Measurements from ENCODE around the gene MAP2. TPM values are rescaled to one million over a fixed set of nuclear protein-coding genes. Genes with fewer than 3 reads are reported as not detected.
A peak's percentile ranks its signal among the peaks of the same experiment; 100 is the strongest.

The MAP2 gene
- total and polyA plus RNA-seq, 2 donors (not counting 3 experiments of a cell fraction or from before 2014, with no cell fraction given) = 19.4 to 46.1 TPM

DNA sequence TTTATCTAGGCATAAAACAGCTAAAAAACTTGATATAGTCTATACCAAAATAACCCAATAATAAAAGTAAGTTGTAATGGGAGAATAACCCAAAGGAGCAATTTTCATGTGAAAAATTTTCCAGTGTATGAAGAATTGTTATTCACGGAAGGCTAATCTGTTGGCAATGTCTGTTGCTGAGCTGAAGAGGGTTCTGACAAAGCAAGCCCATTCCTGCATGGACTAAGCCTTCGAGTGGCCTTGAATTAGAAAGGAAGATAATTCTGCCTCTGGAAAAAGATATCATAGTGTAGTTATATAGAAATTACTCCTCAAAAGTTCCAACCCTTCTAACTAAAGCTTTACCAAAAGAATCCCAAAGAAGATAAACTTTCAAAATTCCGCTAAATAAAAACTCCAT is 101.5 kb downstream of the MAP2 start:
- BruUV-seq (replicated peaks) = TSS peak; percentile 76
- POLR2A ChIA-PET = no interaction called here
- Histone ChIP-seq H3K9ac (replicated peaks; ENCODE audit: extremely low read depth, insufficient read depth, low read length) (peak overlapping the region; percentile 96), H3K4me3 (replicated peaks in 1 of 3; ENCODE audit: insufficient read depth in 1 of 3, low read depth in 1 of 3, low read length in 3 of 3) (peak overlapping the region in 1 of 3 experiments; percentile 72), H3K4me2 (ENCODE audit: insufficient read depth, low read length) (peak overlapping the region; percentile 99), H4K20me1 (replicated peaks; ENCODE audit: control insufficient read depth, extremely low read depth, insufficient read depth, low read length) (no peaks in the 10 kb centered on the region), H3K9me1 (replicated peaks; ENCODE audit: control insufficient read depth, extremely low read depth, insufficient read depth, low read length) (no peaks in the 10 kb centered on the region), H3K27me3 (ENCODE audit: control insufficient read depth in 2 of 2, insufficient read depth in 2 of 2, low read length in 2 of 2) (no peaks in the 10 kb centered on the region), H3K27ac (ENCODE audit: insufficient read depth, low read depth, low read length) (peak overlapping the region; percentile 99), H3K4me1 (ENCODE audit: control insufficient read depth, extremely low read depth, insufficient read depth, low read length) (peaks cover 37% of the 10 kb centered on the region), H2AFZ (ENCODE audit: low read depth, low read length) (peak overlapping the region; percentile 17), H3K36me3 (ENCODE audit: control insufficient read depth in 2 of 2, extremely low read depth in 1 of 2, insufficient read depth in 2 of 2, low read length in 2 of 2) (no peaks in the 10 kb centered on the region), H3K79me2 (ENCODE audit: control insufficient read depth, insufficient read depth, low read length) (no peaks in the 10 kb centered on the region), H3K9me3 (replicated peaks; ENCODE audit: control insufficient read depth, insufficient read depth, low read length) (no peaks in the 10 kb centered on the region)
- no peak for TF ChIP-seq EZH2 (IDR thresholded peaks at IDR 0.05; ENCODE audit: borderline replicate concordance, low read depth, low read length, severe bottlenecking)
- TF ChIP-seq, protein P1, sequence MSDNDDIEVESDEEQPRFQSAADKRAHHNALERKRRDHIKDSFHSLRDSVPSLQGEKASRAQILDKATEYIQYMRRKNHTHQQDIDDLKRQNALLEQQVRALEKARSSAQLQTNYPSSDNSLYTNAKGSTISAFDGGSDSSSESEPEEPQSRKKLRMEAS (IDR thresholded peaks at IDR 0.05; ENCODE audit: insufficient read depth, insufficient read length) = no peak
- no peak for TF ChIP-seq GATA2 (IDR thresholded peaks at IDR 0.05; ENCODE audit: insufficient read depth, insufficient read length, low read depth, low read length)
- no peak for TF ChIP-seq POLR2AphosphoS5 (IDR thresholded peaks at IDR 0.05; ENCODE audit: insufficient read depth, low read depth, low read length)
- no peak for TF ChIP-seq MYC (IDR thresholded peaks at IDR 0.05; ENCODE audit: low read depth, low read length)
- no peak for TF ChIP-seq FOS (IDR thresholded peaks at IDR 0.05; ENCODE audit: borderline replicate concordance, insufficient read depth, low read length)
- TF ChIP-seq JUN (IDR thresholded peaks at IDR 0.05; ENCODE audit: borderline replicate concordance, insufficient read depth, insufficient read length, low read depth) = no peak
- no peak for TF ChIP-seq POLR2A (IDR thresholded peaks at IDR 0.05; ENCODE audit: low read depth, low read length)
- TF ChIP-seq, protein P2, sequence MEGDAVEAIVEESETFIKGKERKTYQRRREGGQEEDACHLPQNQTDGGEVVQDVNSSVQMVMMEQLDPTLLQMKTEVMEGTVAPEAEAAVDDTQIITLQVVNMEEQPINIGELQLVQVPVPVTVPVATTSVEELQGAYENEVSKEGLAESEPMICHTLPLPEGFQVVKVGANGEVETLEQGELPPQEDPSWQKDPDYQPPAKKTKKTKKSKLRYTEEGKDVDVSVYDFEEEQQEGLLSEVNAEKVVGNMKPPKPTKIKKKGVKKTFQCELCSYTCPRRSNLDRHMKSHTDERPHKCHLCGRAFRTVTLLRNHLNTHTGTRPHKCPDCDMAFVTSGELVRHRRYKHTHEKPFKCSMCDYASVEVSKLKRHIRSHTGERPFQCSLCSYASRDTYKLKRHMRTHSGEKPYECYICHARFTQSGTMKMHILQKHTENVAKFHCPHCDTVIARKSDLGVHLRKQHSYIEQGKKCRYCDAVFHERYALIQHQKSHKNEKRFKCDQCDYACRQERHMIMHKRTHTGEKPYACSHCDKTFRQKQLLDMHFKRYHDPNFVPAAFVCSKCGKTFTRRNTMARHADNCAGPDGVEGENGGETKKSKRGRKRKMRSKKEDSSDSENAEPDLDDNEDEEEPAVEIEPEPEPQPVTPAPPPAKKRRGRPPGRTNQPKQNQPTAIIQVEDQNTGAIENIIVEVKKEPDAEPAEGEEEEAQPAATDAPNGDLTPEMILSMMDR (IDR thresholded peaks at IDR 0.05; ENCODE audit: extremely low read depth in 1 of 2, insufficient read depth in 1 of 2, low read depth in 1 of 2, low read length in 2 of 2) = no peak
- DNase-seq (ENCODE audit: low read depth, low spot score) = no peak
- dilution Hi-C loops (cut with MboI; ENCODE audit: extremely low pct_ligation_motif_present, low sequenced_read_pairs) (no loop called here), intact Hi-C loops (cut with micrococcal nuclease) (loop anchor here (1.0 to 10.0 kb wide), 3 partner anchors 29 to 649 kb away; partner anchors contain the start of gene KANSL1L)
- FAIRE-seq = no peak
- CTCF ChIA-PET = interaction anchor here (0.8 to 4.9 kb wide), 10 partner anchors 10 to 101 kb away, joined by 3 to 62 read pairs (median 8); partner anchors contain the start of gene MAP2

Data from endothelial cell of umbilical vein (primary cell).